Activated CD4-positive, alpha-beta T cell treated with anti-CD3 and anti-CD28 coated beads for 36 hours (primary cell): ENCODE measurements around the gene PBX4. TPM values are rescaled to one million over a fixed set of nuclear protein-coding genes. Genes with fewer than 3 reads are reported as not detected.

ENCODE experiments used
- total RNA-seq, 2 experiments: library from RNA; stranded (reverse); gene quantifications; one replicate each; pipeline ENCODE4 v1.2.3, GENCODE V29; 2021

PBX4 gene
- total RNA-seq, 2 experiments from 2014 or later: 19.4 to 21.2 TPM

Other genes starting within 250 kb of the PBX4 start
- gene GATAD2A, start 213.0 kb downstream of the PBX4 start, total RNA-seq: 100 to 1,000 TPM; 123 to 139 TPM
- gene TSSK6, start 103.1 kb downstream of the PBX4 start, total RNA-seq: 1 to 10 TPM; 3.8 to 4.4 TPM
- gene NDUFA13, start 102.5 kb downstream of the PBX4 start, total RNA-seq: 100 to 1,000 TPM; 310 to 323 TPM
- 10 to 100 TPM; 10.7 to 11.4 TPM for gene YJEFN3, start 89.8 kb downstream of the PBX4 start, total RNA-seq
- gene CILP2, start 80.4 kb downstream of the PBX4 start, total RNA-seq: under 1 TPM; 0.19 to 0.27 TPM
- gene LPAR2, start 9.5 kb upstream of the PBX4 start, total RNA-seq: 10 to 100 TPM; 21.6 to 33.2 TPM
- gene GMIP, start 25.0 kb upstream of the PBX4 start, total RNA-seq: 10 to 100 TPM; 54.9 to 56.6 TPM
- gene ATP13A1, start 45.0 kb upstream of the PBX4 start, total RNA-seq: 10 to 100 TPM; 61.8 to 71.2 TPM
- gene ZNF101, start 50.2 kb upstream of the PBX4 start, total RNA-seq: 10 to 100 TPM; 63.9 to 70.8 TPM
- gene ZNF14, start 114.4 kb upstream of the PBX4 start, total RNA-seq: 1 to 10 TPM; 9.2 TPM
- gene ZNF506, start 203.1 kb upstream of the PBX4 start, total RNA-seq: 10 to 100 TPM; 33.3 to 41.3 TPM
- 10 to 100 TPM; 16.1 to 25.1 TPM for gene ZNF253, start 247.2 kb upstream of the PBX4 start, total RNA-seq